ENCODE data around the gene VPS4A.

DNA sequence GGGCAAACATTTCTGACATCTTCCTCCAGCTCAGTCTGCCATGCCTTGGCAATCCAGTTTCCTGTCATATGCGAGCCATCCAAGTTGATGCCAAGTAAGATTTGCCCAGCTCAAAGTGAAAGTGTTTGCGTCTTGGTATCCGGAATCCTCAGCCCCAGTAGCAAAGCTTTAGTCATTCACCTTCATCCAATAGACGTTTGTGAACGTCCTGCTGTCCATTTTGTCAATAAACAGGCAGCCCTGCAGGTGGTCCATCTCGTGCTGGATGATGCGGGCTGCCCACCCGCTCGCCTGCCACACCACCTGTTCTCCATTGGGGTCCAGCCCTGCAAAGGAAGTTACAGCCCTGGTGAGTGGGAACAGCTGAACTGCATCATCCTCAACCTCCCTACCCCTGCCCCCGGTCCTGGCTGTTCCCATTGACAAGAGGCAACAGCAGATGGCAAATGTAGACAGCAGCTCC is 17.7 kb downstream of the VPS4A start:
- TF ChIP-seq POLR2A (IDR thresholded peaks at IDR 0.05; ENCODE audit: low read length) (peak; percentile 23), GATA1 (IDR thresholded peaks at IDR 0.05; ENCODE audit: low read depth, low read length) (no peak)
